HL-60 (cell line): ENCODE data around the gene AFF4.

ENCODE experiments used
- CTCF ChIP-seq: IDR thresholded peaks from one replicate; pipeline ENCODE4 v1.5.1; 2011; ENCODE audit warnings: low read length, control low read depth, inconsistent platforms; ENCODE audit not compliant: insufficient read depth
- REST ChIP-seq: IDR thresholded peaks from 2 replicates; pipeline ENCODE4 v1.6.1; 2012; ENCODE audit warnings: low read depth; ENCODE audit not compliant: insufficient replicate concordance

- TF ChIP-seq CTCF (no peak), REST (no peak)
Observed at GRCh38 chr5:132831095-132831860, 132.2 kb downstream of the AFF4 start.
